Skin epidermis (tissue), 12 donors: ENCODE results near the gene MLLT3.

ENCODE experiments used
- H3K27ac ChIP-seq, 21 experiments: fragments of 200-600 bp; sonication (generic) in 11 of 21; one replicate each; pipeline ENCODE4 v1.5.0; 2020; ENCODE audit warnings: mild to moderate bottlenecking in 3 of 21, inconsistent platforms in 2 of 21, moderate library complexity in 2 of 21
- H3K4me3 ChIP-seq, 7 experiments: fragments of 200-600 bp; sonication (generic) in 2 of 7; one replicate each; pipeline ENCODE4 v1.5.0; 2020; ENCODE audit warnings: inconsistent platforms in 2 of 7, mild to moderate bottlenecking in 2 of 7, moderate library complexity in 1 of 7

The MLLT3 gene

GRCh38 chr9:20300430-20301115, 321.7 kb downstream of the MLLT3 start:
- Histone ChIP-seq H3K27ac (no peak overlapping the region), H3K4me3 (no peak overlapping the region)

DNA sequence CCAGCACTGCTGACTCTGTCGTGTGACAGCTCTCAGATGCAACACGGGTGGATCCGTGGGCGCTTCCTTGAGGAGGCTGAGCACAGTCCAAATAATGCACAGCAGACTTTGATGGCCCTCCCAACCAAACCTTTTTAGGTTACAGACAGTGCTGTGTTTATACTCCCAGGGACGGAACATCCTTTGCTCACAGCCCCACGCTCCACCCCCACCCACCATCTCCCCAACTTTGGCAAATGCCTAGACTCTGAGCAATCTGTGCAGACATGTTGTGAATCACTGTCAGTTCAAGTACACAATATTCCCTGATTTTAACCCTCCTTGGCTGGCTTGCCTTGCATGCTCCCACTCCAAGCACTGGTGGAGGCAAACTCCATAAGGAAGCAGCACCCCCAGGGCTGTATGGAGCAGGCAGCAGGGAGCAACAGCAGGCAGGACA, 324.6 kb downstream of the MLLT3 start:
- no peak overlapping the region for H3K4me3 ChIP-seq
- peak overlapping the region in 3 of 21 experiments; percentile 39 to 48 (median 40) for H3K27ac ChIP-seq

DNA sequence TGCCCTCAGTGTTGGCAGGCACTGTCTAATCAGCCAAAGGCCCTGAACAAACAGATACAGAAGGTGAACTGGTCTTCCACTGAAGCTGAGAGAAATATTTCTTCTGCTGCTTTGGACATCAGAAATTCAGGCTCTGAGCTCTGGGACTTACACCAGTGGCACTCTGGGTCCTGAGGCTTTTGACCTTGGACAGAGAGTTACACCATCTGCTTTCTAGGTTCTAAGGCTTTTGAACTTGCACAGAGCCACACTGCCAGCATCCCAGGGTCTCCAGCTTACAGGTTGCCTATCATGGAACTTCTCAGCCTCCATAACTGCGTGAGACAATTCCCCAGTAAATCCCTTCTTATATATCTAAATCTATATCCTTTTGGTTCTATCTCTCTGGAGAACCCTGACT, 326.7 kb downstream of the MLLT3 start:
- H3K27ac ChIP-seq, result no peak overlapping the region
- no peak overlapping the region for H3K4me3 ChIP-seq

DNA sequence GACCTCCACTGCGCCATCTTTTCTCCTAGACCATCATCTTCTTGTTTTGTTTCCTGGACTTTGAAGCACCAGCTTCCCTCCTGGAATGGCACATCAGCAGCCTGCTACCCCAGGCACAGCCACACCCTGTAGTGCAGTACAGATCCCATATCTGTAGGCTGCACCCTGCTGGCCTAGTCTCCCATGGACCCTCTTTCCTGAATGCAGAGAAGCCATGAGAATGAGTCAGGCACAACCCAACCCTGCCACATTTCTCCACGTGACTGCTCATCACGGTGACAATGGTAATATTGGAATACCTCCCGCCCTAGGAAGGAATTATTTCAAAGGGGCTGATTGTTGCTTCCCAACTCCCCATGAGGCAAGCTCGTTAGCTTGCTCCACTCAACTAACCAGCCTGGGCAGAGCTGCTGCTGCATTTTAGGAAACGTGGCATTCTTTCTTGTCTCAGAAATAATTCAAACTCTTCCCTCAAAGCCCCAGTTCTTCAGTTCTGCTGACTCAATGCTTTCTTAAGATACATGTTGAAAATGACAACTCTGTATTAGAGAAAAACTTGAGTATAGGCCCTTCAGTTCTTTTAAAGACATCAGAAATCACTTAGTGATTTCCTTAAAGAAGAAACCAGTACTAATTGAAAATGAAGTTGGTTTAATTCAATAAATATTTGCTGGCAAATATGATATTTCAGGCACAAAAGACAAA, 328.1 kb downstream of the MLLT3 start:
- Histone ChIP-seq H3K27ac (no peak overlapping the region), H3K4me3 (no peak overlapping the region)

- no peak overlapping the region for H3K27ac ChIP-seq
These were observed 330.3 kb downstream of the MLLT3 start for GRCh38 chr9:20292002-20292401.

More at GRCh38 chr9:20292002-20292401, 330.3 kb downstream of the MLLT3 start:
- H3K4me3 ChIP-seq, result no peak overlapping the region
